Left hindlimb (tissue), 1 donor: Measurements from ENCODE around the gene PCSK2.
A peak's percentile ranks its signal among the peaks of the same experiment; 100 is the strongest.

Source experiments
- DNase-seq: peaks from one replicate; pipeline ENCODE4 v3.0.0-alpha.2; 2018

Gene PCSK2

GRCh38 chr20:17403461-17403860 lies 176.6 kb downstream of the PCSK2 start:
- no peak for DNase-seq

- no peak for DNase-seq
Measured at GRCh38 chr20:17406051-17406590, 179.3 kb downstream of the PCSK2 start.

GRCh38 chr20:17407550-17407949 lies 180.7 kb downstream of the PCSK2 start:
- no peak for DNase-seq

GRCh38 chr20:17417225-17417624 lies 190.4 kb downstream of the PCSK2 start:
- no peak for DNase-seq

GRCh38 chr20:17418737-17419136 lies 191.9 kb downstream of the PCSK2 start:
- no peak for DNase-seq

- no peak for DNase-seq
Measured at GRCh38 chr20:17419479-17420041, 192.7 kb downstream of the PCSK2 start.

- no peak for DNase-seq
Measured at GRCh38 chr20:17421493-17421892, 194.7 kb downstream of the PCSK2 start.

GRCh38 chr20:17423782-17424181 lies 196.9 kb downstream of the PCSK2 start:
- DNase-seq = no peak

- DNase-seq = no peak
Measured at GRCh38 chr20:17427638-17428037, 200.8 kb downstream of the PCSK2 start.

GRCh38 chr20:17430125-17430950 lies 203.5 kb downstream of the PCSK2 start:
- no peak for DNase-seq

GRCh38 chr20:17431621-17432364 lies 205.0 kb downstream of the PCSK2 start:
- peak; percentile 46 for DNase-seq

GRCh38 chr20:17436664-17437063 lies 209.8 kb downstream of the PCSK2 start:
- no peak for DNase-seq

- no peak for DNase-seq
Measured at GRCh38 chr20:17437251-17437650, 210.4 kb downstream of the PCSK2 start.

- no peak for DNase-seq
Measured at GRCh38 chr20:17438436-17439039, 211.7 kb downstream of the PCSK2 start.

GRCh38 chr20:17439616-17440296 lies 212.9 kb downstream of the PCSK2 start:
- no peak for DNase-seq

- DNase-seq = no peak
Measured at GRCh38 chr20:17441745-17442144, 214.9 kb downstream of the PCSK2 start.

- DNase-seq = no peak
Measured at GRCh38 chr20:17442588-17442987, 215.7 kb downstream of the PCSK2 start.

- no peak for DNase-seq
Measured at GRCh38 chr20:17443131-17443858, 216.5 kb downstream of the PCSK2 start.

- no peak for DNase-seq
Measured at GRCh38 chr20:17444091-17444490, 217.3 kb downstream of the PCSK2 start.

GRCh38 chr20:17445543-17445942 lies 218.7 kb downstream of the PCSK2 start:
- DNase-seq = no peak

GRCh38 chr20:17446171-17446570 lies 219.3 kb downstream of the PCSK2 start:
- no peak for DNase-seq

- DNase-seq = no peak
Measured at GRCh38 chr20:17448071-17448470, 221.2 kb downstream of the PCSK2 start.
